Testis (tissue), 2 donors: ENCODE measurements around the gene PPP1R37.

Experiments
- POLR2A ChIP-seq: fragments of 450-650 bp; IDR thresholded peaks from one replicate; pipeline ENCODE4 v1.6.1; 2017; ENCODE audit warnings: antibody characterized with exemption, mild to moderate bottlenecking, moderate library complexity
- TF ChIP-seq, protein P1 (sequence below), 3 experiments: fragments of 450-650 bp in 2 of 3; fragments of 200-600 bp in 1 of 3; sonication (generic) in 1 of 3; IDR thresholded peaks; one replicate each; pipeline ENCODE4 v1.5.1; 2016 to 2019; ENCODE audit warnings: antibody characterized with exemption in 3 of 3, mild to moderate bottlenecking in 2 of 3, moderate library complexity in 1 of 3

GRCh38 chr19:45066921-45067661, 25.9 kb upstream of the PPP1R37 start:
- TF ChIP-seq, protein P1, sequence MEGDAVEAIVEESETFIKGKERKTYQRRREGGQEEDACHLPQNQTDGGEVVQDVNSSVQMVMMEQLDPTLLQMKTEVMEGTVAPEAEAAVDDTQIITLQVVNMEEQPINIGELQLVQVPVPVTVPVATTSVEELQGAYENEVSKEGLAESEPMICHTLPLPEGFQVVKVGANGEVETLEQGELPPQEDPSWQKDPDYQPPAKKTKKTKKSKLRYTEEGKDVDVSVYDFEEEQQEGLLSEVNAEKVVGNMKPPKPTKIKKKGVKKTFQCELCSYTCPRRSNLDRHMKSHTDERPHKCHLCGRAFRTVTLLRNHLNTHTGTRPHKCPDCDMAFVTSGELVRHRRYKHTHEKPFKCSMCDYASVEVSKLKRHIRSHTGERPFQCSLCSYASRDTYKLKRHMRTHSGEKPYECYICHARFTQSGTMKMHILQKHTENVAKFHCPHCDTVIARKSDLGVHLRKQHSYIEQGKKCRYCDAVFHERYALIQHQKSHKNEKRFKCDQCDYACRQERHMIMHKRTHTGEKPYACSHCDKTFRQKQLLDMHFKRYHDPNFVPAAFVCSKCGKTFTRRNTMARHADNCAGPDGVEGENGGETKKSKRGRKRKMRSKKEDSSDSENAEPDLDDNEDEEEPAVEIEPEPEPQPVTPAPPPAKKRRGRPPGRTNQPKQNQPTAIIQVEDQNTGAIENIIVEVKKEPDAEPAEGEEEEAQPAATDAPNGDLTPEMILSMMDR (IDR thresholded peaks at IDR 0.05): no peak
- TF ChIP-seq POLR2A: no peak
